ENCODE results near the gene HRK.
A peak's percentile ranks its signal among the peaks of the same experiment; 100 is the strongest.
"Not testable (repeated sequence)": the region's sequence is repeated elsewhere in the genome, so short reads cannot be mapped to it uniquely, and the experiment has no call there.

The HRK gene

GRCh38 chr12:116818341-116818856 is 62.8 kb downstream of the HRK start:
- intact Hi-C loops (cut with DNase I; ENCODE audit: low total_unique reads), result loop anchor here (10.0 kb wide), 1 partner anchor 84 kb away; the partner anchor contains the start of genes RNFT2 and SPRING1
- H3K27me3 ChIP-seq, result no peaks in the 10 kb centered on the region
- no peak for TF ChIP-seq CTCF (IDR thresholded peaks at IDR 0.05)
- H3K4me3 ChIP-seq, result peak overlapping the region; percentile 64 to 93
- peak overlapping the region; percentile 92 to 96 for H3K27ac ChIP-seq
- H3K36me3 ChIP-seq, result no peaks in the 10 kb centered on the region
- H3K9me3 ChIP-seq, result no peaks in the 10 kb centered on the region
- peaks cover 0 to 9% (median 6%) of the 10 kb centered on the region in 4 donors for H3K4me1 ChIP-seq
- DNase-seq, result peak in 1 of 2 donors; percentile 33

- H3K27ac ChIP-seq, H3K9me3 ChIP-seq, H3K4me1 ChIP-seq, H3K27me3 ChIP-seq, H3K36me3 ChIP-seq, H3K4me3 ChIP-seq, DNase-seq: not testable (repeated sequence)
- intact Hi-C loops (cut with DNase I; ENCODE audit: low total_unique reads), result loop anchor here (10.0 kb wide), 1 partner anchor 80 kb away; the partner anchor contains the start of genes RNFT2 and SPRING1
Observed at GRCh38 chr12:116814766-116815165, 66.5 kb downstream of the HRK start.

GRCh38 chr12:116813271-116814041 is 67.8 kb downstream of the HRK start:
- DNase-seq, result no peak
- Histone ChIP-seq H3K27ac (no peak overlapping the region), H3K9me3 (no peaks in the 10 kb centered on the region), H3K36me3 (no peaks in the 10 kb centered on the region), H3K4me3 (no peak overlapping the region), H3K27me3 (no peaks in the 10 kb centered on the region), H3K4me1 (peaks cover 0 to 6% (median 2%) of the 10 kb centered on the region in 4 donors)
- TF ChIP-seq CTCF (IDR thresholded peaks at IDR 0.05), result no peak
- intact Hi-C loops (cut with DNase I; ENCODE audit: low total_unique reads), result loop anchor here (10.0 kb wide), 1 partner anchor 79 kb away; the partner anchor contains the start of genes RNFT2 and SPRING1

- Histone ChIP-seq H3K36me3 (no peaks in the 10 kb centered on the region), H3K4me1 (no peaks in the 10 kb centered on the region), H3K4me3 (no peak overlapping the region), H3K27ac (no peak overlapping the region), H3K9me3 (no peaks in the 10 kb centered on the region), H3K27me3 (no peaks in the 10 kb centered on the region)
- no peak for TF ChIP-seq CTCF (IDR thresholded peaks at IDR 0.05)
- intact Hi-C loops (cut with DNase I; ENCODE audit: low total_unique reads), result loop anchor here (10.0 kb wide), 1 partner anchor 77 kb away; the partner anchor contains the start of genes RNFT2 and SPRING1
- DNase-seq, result no peak
Observed at GRCh38 chr12:116812238-116812637, 69.0 kb downstream of the HRK start.

GRCh38 chr12:116808113-116809105 is 72.8 kb downstream of the HRK start:
- TF ChIP-seq CTCF (IDR thresholded peaks at IDR 0.05), result no peak
- H3K36me3 ChIP-seq, result no peaks in the 10 kb centered on the region

More at GRCh38 chr12:116808113-116809105, 72.8 kb downstream of the HRK start:
- H3K4me3 ChIP-seq, result no peak overlapping the region
- no peaks in the 10 kb centered on the region for H3K9me3 ChIP-seq
- DNase-seq, result no peak
- no peaks in the 10 kb centered on the region for H3K27me3 ChIP-seq
- H3K4me1 ChIP-seq, result no peaks in the 10 kb centered on the region
- H3K27ac ChIP-seq, result no peak overlapping the region
- intact Hi-C loops (cut with DNase I; ENCODE audit: low total_unique reads), result no loop called here

All from tibial artery (tissue), 4 donors.